ENCODE data around the gene RPL29. TPM values are rescaled to one million over a fixed set of nuclear protein-coding genes. Genes with fewer than 3 reads are reported as not detected.

RPL29 gene
- total and polyA plus RNA-seq, 2 of the 4 experiments (the other 2 are of a cell fraction), result 2,081 to 2,126 TPM

GRCh38 chr3:52022323-52023100, 26.8 kb upstream of the RPL29 start (continued):
- TF ChIP-seq USF2 (IDR thresholded peaks at IDR 0.05; ENCODE audit: low read depth, low read length), result no peak

- H3K27me3 ChIP-seq (ENCODE audit: control insufficient read depth, insufficient read depth, low read length), result no peaks in the 10 kb centered on the region
- H3K4me3 ChIP-seq (ENCODE audit: insufficient read depth, low read depth, low read length), result no peak overlapping the region
- peak overlapping the region; percentile 5 for H2AK9ac ChIP-seq (replicated peaks; ENCODE audit: low read depth, low read length, poor library complexity)
- H4K91ac ChIP-seq (ENCODE audit: insufficient read depth, low read depth, low read length), result 0 out of 2 replicates have a peak overlapping the region, but pooled peaks have one; percentile 1
- no peaks in the 10 kb centered on the region for H4K20me1 ChIP-seq (ENCODE audit: insufficient read depth, low read length)
- intact Hi-C loops (cut with micrococcal nuclease), result no loop called here
- H3K18ac ChIP-seq (ENCODE audit: low read depth, low read length), result no peak overlapping the region
- no peak for DNase-seq
- 0 out of 2 replicates have a peak overlapping the region, but pooled peaks have one; percentile 25 for H2BK20ac ChIP-seq (ENCODE audit: low read depth, low read length)
- no peaks in the 10 kb centered on the region for H3K36me3 ChIP-seq (ENCODE audit: control insufficient read depth, insufficient read depth, low read length)
- H3K9me3 ChIP-seq (ENCODE audit: control insufficient read depth, insufficient read depth, low read length), result no peaks in the 10 kb centered on the region
- no peak overlapping the region for H3K27ac ChIP-seq (ENCODE audit: insufficient read depth, low read length)
- peak overlapping the region; percentile 51 for H2AK5ac ChIP-seq (ENCODE audit: low read depth, low read length)
- no peak overlapping the region for H2BK5ac ChIP-seq (ENCODE audit: low read depth, low read length, poor library complexity, severe bottlenecking)
- no peak overlapping the region for H3K4me2 ChIP-seq (ENCODE audit: low read depth, low read length)
- no peak overlapping the region; the same call in 2 of the 3 replicates for H2BK15ac ChIP-seq (ENCODE audit: low read depth, low read length)
- 0 out of 2 replicates have a peak, but pooled peaks cover 14% of the 10 kb centered on the region for H3K9me1 ChIP-seq (ENCODE audit: insufficient read depth, low read length)
- dilution Hi-C loops (cut with HindIII; ENCODE audit: low sequenced_read_pairs, unreplicated experiment), result no loop called here
- peaks cover 10% of the 10 kb centered on the region for H3K4me1 ChIP-seq (ENCODE audit: control insufficient read depth, insufficient read depth, low read length)
- no peak overlapping the region for H3K23ac ChIP-seq (ENCODE audit: low read depth, low read length)
- no peaks in the 10 kb centered on the region for H3K79me1 ChIP-seq (ENCODE audit: low read depth in 1 of 2, low read length in 2 of 2)
- H2AFZ ChIP-seq (replicated peaks; ENCODE audit: low read length, poor library complexity), result peak overlapping the region; percentile 77
- ATAC-seq (ENCODE audit: low read depth), result no peak
- H3K14ac ChIP-seq (replicated peaks; ENCODE audit: low read depth, low read length), result peak overlapping the region; percentile 19; the same call in 1 of the 2 replicates
- in situ Hi-C loops (cut with MboI; ENCODE audit: low sequenced_read_pairs), result no loop called here
- H3K56ac ChIP-seq (ENCODE audit: extremely low read depth, insufficient read depth, low read length), result no peak overlapping the region
- ChIA-PET CTCF (interaction anchor here (0.7 to 0.9 kb wide), 2 partner anchors 9 to 20 kb away, joined by 3 read pairs; no protein-coding TSS in a partner anchor), POLR2A (ENCODE audit: unreplicated experiment) (no interaction called here)
- H3K4ac ChIP-seq (ENCODE audit: low read depth, low read length), result peak overlapping the region; percentile 43; the same call in 1 of the 2 replicates
- no peak overlapping the region for H3K9ac ChIP-seq (ENCODE audit: low read depth, low read length)
- H2BK120ac ChIP-seq (ENCODE audit: low read depth, low read length), result peak overlapping the region; percentile 10; the same call in 1 of the 2 replicates
- WGBS, 2 experiments (ENCODE audit: extremely low coverage in 2 of 2, insufficient read length in 1 of 2), result 76% methylated on average over 6 of the region's 10 CpGs; no CpG with 5 or more reads in 1 of the 2 experiments
- BruUV-seq (replicated peaks), result no TSS peak
- peak overlapping the region; percentile 38; the same call in 1 of the 2 replicates for H4K5ac ChIP-seq (ENCODE audit: low read depth, low read length)
- H4K8ac ChIP-seq (ENCODE audit: low read depth in 2 of 2, low read length in 2 of 2), result no peak overlapping the region; a peak in 1 of 4 replicates
- TF ChIP-seq MAFK (IDR thresholded peaks at IDR 0.05; ENCODE audit: low read depth, low read length) (no peak), POLR2A (IDR thresholded peaks at IDR 0.05; ENCODE audit: low read depth, low read length) (no peak), MAZ (IDR thresholded peaks at IDR 0.05; ENCODE audit: borderline replicate concordance, low read depth, low read length) (no peak), RAD21 (IDR thresholded peaks at IDR 0.05; ENCODE audit: low read length) (no peak), RCOR1 (IDR thresholded peaks at IDR 0.05; ENCODE audit: insufficient replicate concordance, low read length) (no peak), USF2 (IDR thresholded peaks at IDR 0.05; ENCODE audit: low read depth, low read length) (no peak), RFX5 (IDR thresholded peaks at IDR 0.05; ENCODE audit: low read depth, low read length) (no peak), CHD1 (IDR thresholded peaks at IDR 0.05; ENCODE audit: low read depth, low read length) (no peak), ELK1 (IDR thresholded peaks at IDR 0.05; ENCODE audit: borderline replicate concordance, low read depth, low read length) (no peak), NFE2L2 (IDR thresholded peaks at IDR 0.05; ENCODE audit: low read depth, low read length) (no peak), FOS (IDR thresholded peaks at IDR 0.05; ENCODE audit: low read depth, low read length) (no peak)
Observed at GRCh38 chr3:52021489-52022268, 26.0 kb upstream of the RPL29 start.

Measured in IMR-90 (cell line).